ENCODE results near the gene SCAND1.
A peak's percentile ranks its signal among the peaks of the same experiment; 100 is the strongest.
"Not testable (repeated sequence)": the region's sequence is repeated elsewhere in the genome, so short reads cannot be mapped to it uniquely, and the experiment has no call there.

SCAND1 gene

GRCh38 chr20:35952480-35953386 is 1.6 kb downstream of the SCAND1 start:
- H3K36me3 ChIP-seq (ENCODE audit: insufficient read depth, low read length), result peaks cover 12% of the 10 kb centered on the region
- peaks cover 13% of the 10 kb centered on the region for H3K4me1 ChIP-seq (ENCODE audit: insufficient read depth, low read length)
- H3K27me3 ChIP-seq (ENCODE audit: insufficient read depth, low read length), result no peaks in the 10 kb centered on the region
- no peak overlapping the region for H2AFZ ChIP-seq (ENCODE audit: low read depth, low read length)
- H3K4me3 ChIP-seq (ENCODE audit: low read length), result peak overlapping the region; percentile 75
- no peaks in the 10 kb centered on the region for H3K9me3 ChIP-seq (ENCODE audit: low read length)

DNA sequence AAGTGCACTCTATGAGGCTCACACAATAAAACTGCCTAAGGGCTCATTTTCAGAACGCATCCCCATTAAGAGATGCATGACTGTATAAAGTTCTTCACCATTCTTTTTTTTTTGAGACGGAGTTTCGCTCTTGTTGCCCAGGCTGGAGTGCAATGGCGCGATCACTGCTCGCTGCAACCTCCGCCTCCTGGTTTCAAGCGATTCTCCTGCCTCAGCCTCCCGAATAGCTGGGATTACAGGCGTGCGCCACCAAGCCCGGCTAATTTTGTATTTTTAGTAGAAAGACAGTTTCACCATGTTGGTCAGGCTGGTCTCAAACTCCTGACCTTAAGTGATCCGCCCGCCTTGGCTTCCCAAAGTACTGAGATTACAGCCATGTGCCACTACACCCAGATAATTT is 2.2 kb downstream of the SCAND1 start:
- Histone ChIP-seq H3K4me1 (ENCODE audit: insufficient read depth, low read length) (peaks cover 13% of the 10 kb centered on the region), H3K36me3 (ENCODE audit: insufficient read depth, low read length) (peaks cover 18% of the 10 kb centered on the region), H3K4me3 (ENCODE audit: low read length) (peak overlapping the region; percentile 75)
- not testable (repeated sequence) for H3K9me3 ChIP-seq (ENCODE audit: low read length); H3K27me3 ChIP-seq (ENCODE audit: insufficient read depth, low read length); H2AFZ ChIP-seq (ENCODE audit: low read depth, low read length)

- Histone ChIP-seq H3K4me1 (ENCODE audit: insufficient read depth, low read length) (peaks cover 10% of the 10 kb centered on the region), H3K4me3 (ENCODE audit: low read length) (no peak overlapping the region), H3K9me3 (ENCODE audit: low read length) (no peaks in the 10 kb centered on the region), H3K36me3 (ENCODE audit: insufficient read depth, low read length) (peaks cover 24% of the 10 kb centered on the region), H2AFZ (ENCODE audit: low read depth, low read length) (no peak overlapping the region), H3K27me3 (ENCODE audit: insufficient read depth, low read length) (no peaks in the 10 kb centered on the region)
Measured at GRCh38 chr20:35950093-35950492, 4.2 kb downstream of the SCAND1 start.

GRCh38 chr20:35947907-35948306 is 6.4 kb downstream of the SCAND1 start:
- Histone ChIP-seq H3K4me1 (ENCODE audit: insufficient read depth, low read length) (peaks cover 6% of the 10 kb centered on the region), H2AFZ (ENCODE audit: low read depth, low read length) (no peak overlapping the region), H3K9me3 (ENCODE audit: low read length) (no peaks in the 10 kb centered on the region), H3K27me3 (ENCODE audit: insufficient read depth, low read length) (no peaks in the 10 kb centered on the region), H3K36me3 (ENCODE audit: insufficient read depth, low read length) (peaks cover 37% of the 10 kb centered on the region), H3K4me3 (ENCODE audit: low read length) (no peak overlapping the region)

GRCh38 chr20:35947489-35947888 is 6.8 kb downstream of the SCAND1 start:
- Histone ChIP-seq H3K27me3 (ENCODE audit: insufficient read depth, low read length) (no peaks in the 10 kb centered on the region), H3K9me3 (ENCODE audit: low read length) (no peaks in the 10 kb centered on the region), H3K4me3 (ENCODE audit: low read length) (no peak overlapping the region), H3K4me1 (ENCODE audit: insufficient read depth, low read length) (peaks cover 2% of the 10 kb centered on the region), H3K36me3 (ENCODE audit: insufficient read depth, low read length) (peaks cover 36% of the 10 kb centered on the region), H2AFZ (ENCODE audit: low read depth, low read length) (no peak overlapping the region)

DNA sequence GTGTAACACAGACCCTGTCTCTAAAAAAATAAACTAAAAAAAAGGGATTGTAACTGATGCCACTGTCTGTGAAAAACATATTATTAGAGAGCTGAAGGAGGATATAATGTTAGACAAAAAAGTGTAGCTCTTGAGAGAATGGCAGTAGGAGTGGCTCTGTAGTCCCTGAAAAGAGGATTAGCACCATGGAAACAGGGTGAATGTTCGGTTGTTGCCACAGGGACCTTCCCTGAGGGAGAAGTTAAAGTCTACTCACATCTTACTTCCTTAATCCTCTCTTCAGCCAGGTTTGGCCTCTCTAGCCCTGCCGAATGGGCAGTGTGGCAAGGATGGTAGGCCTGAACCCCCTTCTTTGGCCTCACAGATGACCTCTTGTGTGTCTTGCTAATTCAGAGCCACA is 12.1 kb downstream of the SCAND1 start:
- Histone ChIP-seq H3K4me3 (ENCODE audit: low read length) (no peak overlapping the region), H2AFZ (ENCODE audit: low read depth, low read length) (no peak overlapping the region), H3K27me3 (ENCODE audit: insufficient read depth, low read length) (no peaks in the 10 kb centered on the region), H3K4me1 (ENCODE audit: insufficient read depth, low read length) (no peaks in the 10 kb centered on the region), H3K36me3 (ENCODE audit: insufficient read depth, low read length) (peaks cover 58% of the 10 kb centered on the region), H3K9me3 (ENCODE audit: low read length) (no peaks in the 10 kb centered on the region)

GRCh38 chr20:35941620-35942019 is 12.7 kb downstream of the SCAND1 start:
- Histone ChIP-seq H3K9me3 (ENCODE audit: low read length) (no peaks in the 10 kb centered on the region), H3K36me3 (ENCODE audit: insufficient read depth, low read length) (peaks cover 55% of the 10 kb centered on the region), H3K4me1 (ENCODE audit: insufficient read depth, low read length) (no peaks in the 10 kb centered on the region), H2AFZ (ENCODE audit: low read depth, low read length) (no peak overlapping the region), H3K27me3 (ENCODE audit: insufficient read depth, low read length) (no peaks in the 10 kb centered on the region), H3K4me3 (ENCODE audit: low read length) (no peak overlapping the region)

- Histone ChIP-seq H3K4me1 (ENCODE audit: insufficient read depth, low read length) (no peaks in the 10 kb centered on the region), H3K36me3 (ENCODE audit: insufficient read depth, low read length) (peaks cover 53% of the 10 kb centered on the region), H2AFZ (ENCODE audit: low read depth, low read length) (no peak overlapping the region), H3K9me3 (ENCODE audit: low read length) (no peaks in the 10 kb centered on the region), H3K27me3 (ENCODE audit: insufficient read depth, low read length) (no peaks in the 10 kb centered on the region), H3K4me3 (ENCODE audit: low read length) (no peak overlapping the region)
Measured at GRCh38 chr20:35939264-35939663, 15.0 kb downstream of the SCAND1 start.

GRCh38 chr20:35934050-35934449 is 20.3 kb downstream of the SCAND1 start:
- H3K4me1 ChIP-seq (ENCODE audit: insufficient read depth, low read length), result no peaks in the 10 kb centered on the region
- H3K36me3 ChIP-seq (ENCODE audit: insufficient read depth, low read length), result peaks cover 51% of the 10 kb centered on the region
- H2AFZ ChIP-seq (ENCODE audit: low read depth, low read length), result no peak overlapping the region
- H3K4me3 ChIP-seq (ENCODE audit: low read length), result no peak overlapping the region
- H3K27me3 ChIP-seq (ENCODE audit: insufficient read depth, low read length), result no peaks in the 10 kb centered on the region
- H3K9me3 ChIP-seq (ENCODE audit: low read length), result no peaks in the 10 kb centered on the region

DNA sequence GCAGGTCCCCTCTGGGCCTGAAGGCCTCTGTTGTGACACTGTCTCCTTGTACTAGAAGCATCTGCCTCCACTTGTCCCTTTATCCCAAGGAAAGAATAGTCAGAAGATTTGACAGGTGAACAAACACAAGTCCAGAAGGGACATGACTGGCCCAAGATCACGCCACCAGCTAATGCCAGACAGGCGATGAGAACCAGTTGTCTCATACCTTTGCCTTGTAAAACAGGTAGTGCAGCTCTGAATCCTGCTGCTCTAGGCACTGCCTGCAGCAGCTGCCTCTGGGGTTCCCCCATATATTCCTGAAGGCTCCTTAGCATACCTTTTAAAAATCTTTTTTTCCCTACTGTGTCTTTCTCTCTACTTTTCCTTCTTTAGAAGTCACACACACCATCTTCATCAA is 25.0 kb downstream of the SCAND1 start:
- Histone ChIP-seq H3K36me3 (ENCODE audit: insufficient read depth, low read length) (peaks cover 48% of the 10 kb centered on the region), H3K27me3 (ENCODE audit: insufficient read depth, low read length) (no peaks in the 10 kb centered on the region), H3K4me3 (ENCODE audit: low read length) (no peak overlapping the region), H3K4me1 (ENCODE audit: insufficient read depth, low read length) (no peaks in the 10 kb centered on the region), H2AFZ (ENCODE audit: low read depth, low read length) (no peak overlapping the region), H3K9me3 (ENCODE audit: low read length) (no peaks in the 10 kb centered on the region)

DNA sequence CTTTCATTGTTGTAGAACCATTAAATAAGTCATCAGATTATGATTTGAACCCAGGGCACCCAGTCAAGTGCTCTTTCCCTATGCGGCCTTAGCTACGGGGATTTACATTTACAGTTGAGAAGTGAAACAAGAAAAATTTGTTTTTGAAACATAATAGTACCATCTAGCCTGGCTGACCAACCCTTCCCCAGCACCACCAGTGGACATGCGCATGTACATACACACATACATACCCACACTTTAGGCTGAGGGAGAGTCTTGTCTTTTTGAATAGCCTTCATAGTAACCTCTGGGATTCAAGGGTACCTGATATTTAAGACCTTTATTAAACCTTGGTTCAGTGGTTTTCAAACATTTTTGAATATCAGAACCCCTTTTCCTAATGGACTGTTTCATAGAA is 33.8 kb downstream of the SCAND1 start:
- Histone ChIP-seq H3K4me3 (ENCODE audit: low read length) (no peak overlapping the region), H2AFZ (ENCODE audit: low read depth, low read length) (no peak overlapping the region), H3K9me3 (ENCODE audit: low read length) (no peaks in the 10 kb centered on the region), H3K36me3 (ENCODE audit: insufficient read depth, low read length) (peaks cover 44% of the 10 kb centered on the region), H3K4me1 (ENCODE audit: insufficient read depth, low read length) (no peaks in the 10 kb centered on the region), H3K27me3 (ENCODE audit: insufficient read depth, low read length) (no peaks in the 10 kb centered on the region)

DNA sequence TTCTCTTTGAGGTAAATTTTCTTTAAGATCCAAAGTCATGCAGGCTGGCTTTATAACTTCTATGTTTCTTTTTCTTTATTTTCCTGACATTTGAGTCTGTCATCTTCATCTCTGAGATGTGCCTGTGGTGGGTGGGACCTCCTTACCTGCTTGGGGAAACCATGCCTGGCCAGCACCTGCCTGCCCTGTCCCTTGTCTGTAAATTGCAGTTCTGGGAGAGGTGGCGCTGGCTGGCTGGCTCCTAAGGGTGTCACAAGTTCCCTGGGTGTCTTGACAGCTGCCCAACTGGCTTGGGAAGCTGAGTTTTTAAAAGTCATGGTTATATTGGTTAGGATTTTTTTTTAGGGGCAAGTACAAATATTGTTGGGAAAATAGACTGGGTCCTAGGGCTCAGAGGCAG is 36.3 kb downstream of the SCAND1 start:
- H3K9me3 ChIP-seq (ENCODE audit: low read length), result no peaks in the 10 kb centered on the region
- H2AFZ ChIP-seq (ENCODE audit: low read depth, low read length), result no peak overlapping the region
- no peak overlapping the region for H3K4me3 ChIP-seq (ENCODE audit: low read length)
- no peaks in the 10 kb centered on the region for H3K4me1 ChIP-seq (ENCODE audit: insufficient read depth, low read length)
- no peaks in the 10 kb centered on the region for H3K27me3 ChIP-seq (ENCODE audit: insufficient read depth, low read length)
- H3K36me3 ChIP-seq (ENCODE audit: insufficient read depth, low read length), result peaks cover 59% of the 10 kb centered on the region

- no peak overlapping the region for H2AFZ ChIP-seq (ENCODE audit: low read depth, low read length)
- H3K27me3 ChIP-seq (ENCODE audit: insufficient read depth, low read length), result no peaks in the 10 kb centered on the region
- H3K4me3 ChIP-seq (ENCODE audit: low read length), result no peak overlapping the region
- peaks cover 63% of the 10 kb centered on the region for H3K36me3 ChIP-seq (ENCODE audit: insufficient read depth, low read length)
- H3K4me1 ChIP-seq (ENCODE audit: insufficient read depth, low read length), result no peaks in the 10 kb centered on the region
- H3K9me3 ChIP-seq (ENCODE audit: low read length), result no peaks in the 10 kb centered on the region
Measured at GRCh38 chr20:35917077-35917476, 37.2 kb downstream of the SCAND1 start.

- no peaks in the 10 kb centered on the region for H3K4me1 ChIP-seq (ENCODE audit: insufficient read depth, low read length)
- no peak overlapping the region for H2AFZ ChIP-seq (ENCODE audit: low read depth, low read length)
- H3K9me3 ChIP-seq (ENCODE audit: low read length), result no peaks in the 10 kb centered on the region
- H3K4me3 ChIP-seq (ENCODE audit: low read length), result no peak overlapping the region
- no peaks in the 10 kb centered on the region for H3K27me3 ChIP-seq (ENCODE audit: insufficient read depth, low read length)
- H3K36me3 ChIP-seq (ENCODE audit: insufficient read depth, low read length), result peaks cover 41% of the 10 kb centered on the region
Measured at GRCh38 chr20:35912881-35913280, 41.4 kb downstream of the SCAND1 start.

Measured in neuron (in vitro differentiated cells).